ENCODE data around the gene SENP3.
A peak's percentile ranks its signal among the peaks of the same experiment; 100 is the strongest.

The SENP3 gene

GRCh38 chr17:7613769-7614424 is 52.2 kb downstream of the SENP3 start:
- peaks cover 20% of the 10 kb centered on the region for H3K36me3 ChIP-seq (ENCODE audit: control insufficient read depth, insufficient read depth, low read length)
- peak overlapping the region; percentile 86 for H3K27ac ChIP-seq (ENCODE audit: low read depth, low read length)
- no peaks in the 10 kb centered on the region for H3K27me3 ChIP-seq (ENCODE audit: control insufficient read depth, insufficient read depth, low read length)
- peak overlapping the region; percentile 90 for H3K4me3 ChIP-seq (ENCODE audit: low read depth, low read length)
- peaks cover 18% of the 10 kb centered on the region for H3K4me1 ChIP-seq (ENCODE audit: control insufficient read depth, insufficient read depth, low read length)
- no peaks in the 10 kb centered on the region for H3K9me3 ChIP-seq (ENCODE audit: control insufficient read depth, insufficient read depth, low read length)
- H3K9ac ChIP-seq (ENCODE audit: low read depth, low read length): peak overlapping the region; percentile 74

DNA sequence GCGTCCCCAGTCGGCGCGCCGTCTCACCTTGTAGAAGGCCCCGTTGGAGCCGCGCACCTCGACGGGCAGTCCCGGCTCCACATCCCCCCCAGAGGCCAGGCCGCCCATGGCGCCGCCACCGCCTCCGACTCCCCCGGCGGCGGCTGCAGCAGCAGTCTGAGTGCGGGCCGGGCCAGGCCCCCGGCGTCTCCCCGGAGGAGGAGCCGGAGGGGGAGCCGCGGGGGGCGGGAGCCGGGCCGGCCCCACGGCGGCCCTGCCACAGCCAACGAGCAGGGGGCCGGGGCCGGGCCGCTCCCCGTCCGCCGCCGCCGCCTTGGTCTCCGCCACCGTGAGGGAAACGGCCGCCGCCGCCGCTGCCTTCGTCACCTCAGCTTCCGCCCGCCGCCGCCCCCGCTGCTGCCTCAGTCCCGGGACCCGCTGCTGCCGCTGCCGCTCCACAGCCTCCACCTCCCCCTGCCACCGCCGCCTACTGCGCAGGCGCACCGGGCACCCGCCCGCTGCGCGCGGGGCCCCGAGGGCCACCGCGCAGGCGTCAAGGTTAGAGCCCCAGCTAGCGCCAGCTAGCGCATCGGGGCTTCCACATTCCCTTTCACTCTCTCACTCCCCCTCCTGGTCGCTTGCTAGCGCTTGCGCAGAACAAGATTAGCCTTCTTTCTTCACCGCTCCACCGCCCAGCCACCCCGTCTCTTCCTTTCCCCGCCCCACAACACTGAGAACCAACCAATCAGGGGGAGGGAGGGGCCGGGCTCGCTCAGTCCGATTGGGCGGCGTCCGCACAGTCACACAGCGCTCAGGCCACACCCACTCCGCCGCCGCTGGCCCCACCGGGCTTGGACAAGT is 52.9 kb downstream of the SENP3 start, which contains the start of gene FXR2:
TSS of gene FXR2 (minus strand) at position 473 of the 840 bp plus-strand sequence. CDS start at position 108, 365 bp downstream.
- Histone ChIP-seq H3K9me3 (ENCODE audit: control insufficient read depth, insufficient read depth, low read length) (no peaks in the 10 kb centered on the region), H3K36me3 (ENCODE audit: control insufficient read depth, insufficient read depth, low read length) (peaks cover 20% of the 10 kb centered on the region), H3K4me1 (ENCODE audit: control insufficient read depth, insufficient read depth, low read length) (peaks cover 18% of the 10 kb centered on the region), H3K9ac (ENCODE audit: low read depth, low read length) (peak within 1 kb of the TSS; percentile 74), H3K27me3 (ENCODE audit: control insufficient read depth, insufficient read depth, low read length) (no peaks in the 10 kb centered on the region), H3K4me3 (ENCODE audit: low read depth, low read length) (peak within 1 kb of the TSS; percentile 90), H3K27ac (ENCODE audit: low read depth, low read length) (peak within 1 kb of the TSS; percentile 86)

GRCh38 chr17:7615265-7615747 is 53.6 kb downstream of the SENP3 start:
- Histone ChIP-seq H3K4me1 (ENCODE audit: control insufficient read depth, insufficient read depth, low read length) (peaks cover 18% of the 10 kb centered on the region), H3K9ac (ENCODE audit: low read depth, low read length) (peak overlapping the region; percentile 62), H3K27me3 (ENCODE audit: control insufficient read depth, insufficient read depth, low read length) (no peaks in the 10 kb centered on the region), H3K36me3 (ENCODE audit: control insufficient read depth, insufficient read depth, low read length) (peaks cover 19% of the 10 kb centered on the region), H3K4me3 (ENCODE audit: low read depth, low read length) (peak overlapping the region; percentile 58), H3K27ac (ENCODE audit: low read depth, low read length) (peak overlapping the region; percentile 80), H3K9me3 (ENCODE audit: control insufficient read depth, insufficient read depth, low read length) (no peaks in the 10 kb centered on the region)

DNA sequence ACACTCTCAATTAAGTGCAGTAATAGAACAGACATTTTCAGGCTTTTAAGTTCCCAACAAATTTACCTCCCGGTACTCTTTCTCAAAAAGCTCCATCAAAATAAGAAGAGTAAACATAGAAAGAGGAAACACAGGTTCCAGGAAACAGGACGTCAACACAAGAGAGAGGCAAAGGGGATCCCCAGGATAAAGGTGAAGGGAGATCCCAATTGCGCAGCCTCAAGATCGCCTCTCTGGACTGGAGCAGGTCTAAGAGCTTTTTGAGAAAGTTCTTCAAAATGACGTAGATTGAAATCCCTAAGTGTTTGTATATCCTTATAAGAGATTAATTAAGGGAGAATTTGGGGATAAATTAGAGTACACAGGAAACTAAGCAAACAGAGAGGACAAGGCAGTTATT is 56.9 kb downstream of the SENP3 start:
- Histone ChIP-seq H3K4me3 (ENCODE audit: low read depth, low read length) (no peak overlapping the region), H3K4me1 (ENCODE audit: control insufficient read depth, insufficient read depth, low read length) (peaks cover 4% of the 10 kb centered on the region; the same call in 1 of the 2 replicates)

DNA sequence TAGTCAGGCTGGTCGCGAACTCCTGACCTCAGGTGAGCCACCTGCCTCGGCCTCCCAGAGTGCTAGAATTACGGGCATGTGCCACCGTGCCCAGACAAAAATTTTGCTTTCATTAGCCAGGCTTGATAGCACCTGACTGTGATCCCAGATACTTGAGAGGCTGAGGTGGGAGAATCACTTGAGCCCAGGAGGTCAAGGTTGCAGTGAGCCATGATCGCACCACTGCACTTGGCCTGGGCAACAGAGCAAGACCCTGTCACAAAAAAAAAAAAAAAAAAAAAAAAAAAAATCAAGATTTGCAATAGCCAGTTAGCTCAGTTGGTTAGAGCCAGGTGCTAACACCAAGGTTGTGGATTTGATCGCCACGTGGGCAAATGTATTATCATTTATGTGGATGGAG is 59.1 kb downstream of the SENP3 start:
- H3K9ac ChIP-seq (ENCODE audit: low read depth, low read length): no peak overlapping the region
- no peak overlapping the region for H3K4me3 ChIP-seq (ENCODE audit: low read depth, low read length)
- H3K4me1 ChIP-seq (ENCODE audit: control insufficient read depth, insufficient read depth, low read length): no peaks in the 10 kb centered on the region
- no peaks in the 10 kb centered on the region for H3K27me3 ChIP-seq (ENCODE audit: control insufficient read depth, insufficient read depth, low read length)
- no peak overlapping the region for H3K27ac ChIP-seq (ENCODE audit: low read depth, low read length)
- H3K36me3 ChIP-seq (ENCODE audit: control insufficient read depth, insufficient read depth, low read length): no peaks in the 10 kb centered on the region
- no peaks in the 10 kb centered on the region for H3K9me3 ChIP-seq (ENCODE audit: control insufficient read depth, insufficient read depth, low read length)

More for the DNA sequence above, 56.9 kb downstream of the SENP3 start:
- Histone ChIP-seq H3K36me3 (ENCODE audit: control insufficient read depth, insufficient read depth, low read length) (no peaks in the 10 kb centered on the region), H3K9me3 (ENCODE audit: control insufficient read depth, insufficient read depth, low read length) (no peaks in the 10 kb centered on the region), H3K27ac (ENCODE audit: low read depth, low read length) (no peak overlapping the region), H3K9ac (ENCODE audit: low read depth, low read length) (no peak overlapping the region), H3K27me3 (ENCODE audit: control insufficient read depth, insufficient read depth, low read length) (no peaks in the 10 kb centered on the region)
